IPS DF 4.7 (cell line): ENCODE results near the gene PBX1.

Experiments used
- DNase-seq: peaks from one replicate; pipeline ENCODE4 v3.0.0-alpha.2; 2013; ENCODE audit warnings: low spot score; ENCODE audit errors: extremely low read depth

The PBX1 gene

DNA sequence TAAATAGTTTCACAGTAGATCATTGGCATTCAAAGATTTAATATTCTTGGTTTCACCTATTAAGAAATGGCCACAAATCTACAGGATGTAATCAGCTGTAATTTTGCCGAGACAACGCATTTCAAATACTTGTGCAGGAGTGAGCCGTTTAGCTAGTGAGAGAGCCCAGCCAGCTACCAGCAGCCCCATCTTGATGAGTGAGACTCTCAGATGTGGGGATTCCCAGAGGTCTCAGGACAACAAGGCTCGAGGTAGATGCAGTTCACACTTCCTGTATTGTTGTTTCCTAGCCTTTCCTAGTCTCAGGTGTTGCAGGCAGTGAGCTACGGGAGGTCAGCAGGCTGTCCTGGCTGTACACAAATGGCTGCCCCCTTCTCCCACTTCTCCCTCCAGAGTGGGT, 108.6 kb downstream of the PBX1 start:
- DNase-seq: no peak

DNA sequence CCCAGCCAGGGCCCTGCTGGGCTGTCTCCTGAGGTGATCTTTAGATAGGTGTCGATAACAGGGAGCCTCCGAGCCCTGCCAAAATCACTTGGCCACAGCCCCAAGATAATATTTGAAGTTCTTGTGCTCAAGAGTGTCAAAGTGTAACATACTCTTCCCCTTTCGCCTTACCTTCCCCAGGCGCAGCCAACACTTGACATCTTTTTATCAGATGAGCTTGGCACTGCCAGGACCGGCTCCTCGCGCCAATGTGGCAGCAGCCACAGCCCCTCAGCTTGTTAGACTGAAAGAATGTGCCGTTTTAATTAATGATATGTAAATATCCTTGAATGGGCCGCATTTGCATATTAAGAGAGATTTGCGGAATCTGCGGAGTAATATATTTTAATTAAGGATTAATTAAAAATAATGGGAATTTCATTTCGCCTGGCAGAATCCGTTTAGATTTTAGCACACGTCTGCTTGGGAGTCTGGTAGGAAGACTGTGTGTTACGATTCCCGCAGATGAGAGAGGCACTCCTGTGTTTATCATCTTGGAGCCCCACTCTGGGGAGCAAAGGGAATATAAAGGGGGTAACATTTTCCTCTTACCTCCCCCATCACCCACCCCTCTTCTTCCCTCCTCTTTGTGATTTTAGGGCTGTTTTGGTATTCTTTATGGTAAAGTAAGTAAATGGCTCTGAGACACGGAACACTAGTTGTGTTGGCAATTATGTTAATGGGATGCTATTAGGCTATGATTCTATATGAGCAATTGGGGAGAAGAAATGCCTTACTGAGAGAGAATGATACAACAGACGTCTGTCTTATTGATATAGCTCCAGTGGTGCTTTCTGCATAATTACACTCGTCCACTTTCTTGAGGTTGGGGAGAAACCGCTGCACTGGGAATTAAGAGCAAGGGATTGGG, 109.8 kb downstream of the PBX1 start:
- no peak for DNase-seq

DNA sequence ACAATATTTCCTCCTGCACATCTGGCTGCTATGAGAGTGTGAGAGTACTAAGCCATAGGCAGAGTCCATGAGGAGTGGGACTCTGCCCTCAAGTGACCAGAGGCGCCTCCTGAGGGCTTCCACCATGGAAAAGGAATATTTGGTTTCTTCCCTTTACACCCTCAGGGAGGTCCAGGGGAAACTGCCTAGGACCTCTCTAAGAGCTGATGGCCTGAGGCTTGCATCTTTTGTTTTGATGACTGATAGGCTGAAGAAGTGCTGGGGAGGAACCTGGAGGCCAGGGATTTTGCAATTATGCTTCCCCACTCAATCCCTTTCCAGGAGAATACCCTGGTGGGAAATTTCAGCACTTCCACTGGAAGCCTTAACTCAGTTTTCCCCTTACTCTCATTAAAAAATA, 111.0 kb downstream of the PBX1 start:
- no peak for DNase-seq

DNA sequence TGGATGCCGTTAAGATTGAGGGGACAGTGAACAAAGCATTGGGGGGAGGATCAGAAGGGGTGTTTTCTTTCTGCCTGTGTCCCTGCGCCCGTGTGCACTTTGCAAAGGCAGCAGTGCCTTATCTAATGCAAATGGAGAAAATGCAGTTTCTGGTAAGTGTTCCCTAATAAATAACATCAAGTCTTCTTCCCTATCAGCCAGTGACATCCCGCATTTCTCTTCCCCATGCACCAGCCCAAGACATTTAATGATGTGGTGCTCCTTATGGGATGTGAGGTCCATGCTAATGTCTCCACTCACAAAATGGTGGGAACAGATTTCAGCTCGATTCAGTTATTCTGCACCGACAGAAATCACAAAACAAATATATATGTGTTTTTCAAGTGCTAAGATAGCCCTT, 111.8 kb downstream of the PBX1 start:
- DNase-seq: no peak

DNA sequence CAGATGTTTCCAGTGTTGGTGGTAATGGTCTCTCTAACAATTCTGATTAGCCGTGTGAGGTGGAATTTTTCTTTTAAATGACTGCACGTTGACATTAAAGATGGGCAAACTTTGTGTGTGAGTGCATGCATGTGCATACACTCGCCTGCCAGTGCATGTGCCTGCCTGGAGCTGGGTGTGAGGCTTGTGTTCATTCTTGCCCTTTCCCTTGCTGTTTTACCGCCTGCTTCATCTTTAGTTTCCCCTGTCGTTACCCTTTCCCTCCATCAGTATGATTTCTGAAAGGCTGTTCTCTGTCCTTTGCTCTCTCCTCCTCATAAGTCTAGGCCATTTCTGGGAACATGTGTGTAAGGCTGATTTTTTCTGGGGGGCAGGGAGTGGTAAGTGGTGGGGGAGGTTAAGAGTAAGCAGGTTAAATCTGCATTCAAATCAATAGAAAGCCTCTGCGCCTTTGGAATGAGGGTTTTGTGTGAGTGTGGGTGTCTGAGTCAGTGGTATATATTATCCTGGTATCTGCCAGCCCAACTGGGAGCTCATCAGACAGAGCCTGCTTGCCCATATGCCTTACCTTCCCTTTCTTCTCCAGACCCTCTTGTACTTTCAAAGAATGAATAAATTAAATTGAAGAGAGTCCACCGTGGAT, 112.5 kb downstream of the PBX1 start:
- DNase-seq: no peak

DNA sequence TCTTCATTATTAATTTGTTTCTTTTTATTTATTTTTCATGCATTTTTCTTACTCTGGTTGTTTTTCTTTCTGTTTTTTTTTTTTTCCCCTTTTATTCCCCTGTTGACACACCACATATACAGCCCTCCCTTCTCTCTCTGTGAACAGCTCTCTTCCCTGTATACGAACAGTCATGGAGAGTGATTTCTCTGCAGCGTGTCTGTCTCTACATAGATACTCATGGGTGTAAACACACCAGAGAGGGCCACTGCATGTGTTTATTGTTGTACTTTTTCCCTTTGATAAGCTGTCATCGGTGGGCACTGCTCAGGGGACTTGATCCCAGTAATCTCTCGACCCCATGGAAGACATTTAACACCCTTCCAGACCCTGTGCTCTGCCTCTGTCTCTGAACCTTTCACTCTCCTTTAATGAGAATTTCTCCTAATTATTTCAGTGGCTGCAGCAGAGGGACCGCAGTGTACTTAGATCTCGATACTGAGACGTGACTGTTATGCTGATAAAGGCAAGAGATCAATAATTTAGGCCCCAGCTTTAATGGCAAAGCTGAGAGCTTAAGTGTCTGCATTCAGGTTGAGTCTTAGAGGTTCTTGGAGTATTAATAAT, 113.1 kb downstream of the PBX1 start:
- no peak for DNase-seq

DNA sequence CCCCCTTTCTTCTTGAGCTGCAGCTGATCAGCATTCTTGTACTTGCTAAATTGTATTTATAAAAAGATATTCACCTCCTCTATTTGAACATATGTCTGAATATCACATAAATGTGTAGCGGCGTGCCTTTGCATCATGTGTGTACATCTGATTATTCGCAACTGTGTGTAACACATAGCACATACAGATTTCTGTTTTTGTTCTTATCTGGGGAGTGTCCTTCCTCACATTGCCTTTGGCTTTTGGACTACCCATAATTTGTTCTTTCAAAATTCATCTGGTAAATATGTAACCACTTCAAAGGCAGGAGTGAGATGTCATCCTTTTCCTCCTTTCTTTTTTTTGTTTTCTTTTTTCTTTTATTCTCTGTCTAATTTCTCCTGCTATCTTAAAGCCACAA, 113.6 kb downstream of the PBX1 start:
- DNase-seq: no peak

DNA sequence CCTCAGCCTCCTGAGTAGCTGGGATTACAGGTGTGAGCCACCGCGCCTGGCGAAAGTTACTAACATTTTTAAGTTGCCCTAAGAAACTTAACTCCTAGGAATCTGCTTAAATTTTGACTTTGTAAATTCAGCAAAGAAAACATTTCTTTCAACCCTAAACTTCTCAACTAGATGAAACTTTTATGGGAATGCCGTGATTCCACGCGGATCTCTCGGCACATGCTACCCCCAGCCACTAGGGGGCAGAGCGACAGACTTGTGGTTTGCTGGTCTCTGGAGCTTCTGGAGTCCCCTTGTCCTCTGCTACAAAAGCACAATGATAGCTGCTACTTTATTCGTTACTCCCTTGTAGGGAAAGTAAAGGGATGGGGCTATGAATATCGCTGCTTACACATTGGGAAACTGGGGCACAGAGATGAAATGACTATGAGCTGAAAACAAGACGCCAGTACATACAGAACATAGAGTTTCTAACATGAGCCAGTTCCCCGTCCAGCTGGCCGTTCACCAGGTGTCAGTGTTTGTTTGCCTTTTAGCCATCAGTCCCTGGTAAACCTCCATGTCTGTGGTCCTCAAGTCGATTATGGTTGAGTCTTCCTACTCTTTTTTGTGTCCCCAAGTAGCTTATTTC, 114.7 kb downstream of the PBX1 start:
- DNase-seq: peak; percentile 44

DNA sequence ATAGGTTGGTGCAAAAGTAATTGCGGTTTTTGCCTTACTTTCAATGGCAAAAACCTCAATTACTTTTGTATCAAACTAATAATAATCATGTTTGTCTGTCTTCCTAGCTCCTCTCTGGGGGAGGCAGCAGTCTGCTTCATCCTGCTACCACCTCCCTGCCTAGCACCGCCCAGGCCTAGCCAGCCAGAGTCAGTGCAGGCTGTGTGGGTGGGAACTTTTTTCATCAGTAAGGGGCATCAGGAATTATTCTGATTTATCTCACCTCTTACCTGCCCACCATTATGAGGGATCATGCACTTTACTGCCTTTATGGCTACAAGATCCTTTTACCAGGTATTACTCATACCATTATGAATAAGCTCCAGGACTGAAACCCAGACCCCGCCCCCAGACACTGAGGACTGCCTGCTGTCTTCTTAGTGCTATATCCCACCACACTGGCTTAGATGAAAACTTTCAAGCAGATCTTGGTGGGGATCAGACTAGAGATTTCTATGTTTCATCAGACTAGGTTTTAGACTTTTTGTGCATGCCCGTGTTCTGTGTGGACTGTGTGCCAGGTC, 116.4 kb downstream of the PBX1 start:
- no peak for DNase-seq

DNA sequence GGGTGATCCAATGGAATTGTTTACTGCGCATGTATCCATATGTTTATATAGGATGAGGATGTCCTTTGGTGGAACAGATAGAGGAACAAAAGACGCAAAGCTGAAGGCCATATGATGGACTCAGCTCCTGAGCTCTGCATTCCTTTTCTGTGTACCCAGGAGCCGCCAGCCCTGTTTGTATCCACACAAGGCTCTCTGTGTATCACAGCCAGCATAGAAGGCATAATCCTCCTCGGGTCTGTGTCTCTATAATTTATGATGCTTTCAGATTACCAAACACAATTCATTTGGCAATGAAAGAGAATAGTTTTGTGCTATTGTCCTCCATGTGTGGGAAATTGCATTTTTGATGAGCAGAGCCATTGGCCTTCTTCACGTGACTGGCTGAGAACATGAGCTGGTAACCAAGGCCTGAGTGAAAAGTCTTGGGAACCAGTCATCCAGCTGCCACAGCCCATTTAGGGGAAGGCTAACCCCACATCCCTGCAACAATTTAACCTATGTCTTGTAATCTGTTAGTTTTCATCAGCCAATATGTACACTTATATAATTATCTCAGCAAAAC, 119.2 kb downstream of the PBX1 start:
- no peak for DNase-seq

DNA sequence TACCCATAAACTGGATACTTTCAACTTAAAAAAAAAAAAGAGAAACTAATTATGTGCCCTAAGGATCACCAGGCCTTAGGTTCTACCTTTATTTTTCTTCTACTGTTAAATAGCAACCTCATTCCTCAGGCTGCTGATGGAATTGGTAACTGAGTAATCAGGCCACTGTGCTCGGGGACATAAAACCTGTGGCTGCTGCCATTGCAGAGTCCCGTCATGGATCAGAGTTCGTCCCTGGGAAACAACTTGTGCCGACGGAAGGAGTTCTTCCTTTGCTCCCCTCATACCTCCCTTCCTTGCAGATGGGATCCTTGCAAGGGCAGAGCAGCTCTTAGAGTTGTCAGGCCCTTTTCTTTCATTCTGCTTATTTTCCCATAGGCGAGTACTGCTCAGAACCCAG, 123.6 kb downstream of the PBX1 start:
- DNase-seq: no peak

DNA sequence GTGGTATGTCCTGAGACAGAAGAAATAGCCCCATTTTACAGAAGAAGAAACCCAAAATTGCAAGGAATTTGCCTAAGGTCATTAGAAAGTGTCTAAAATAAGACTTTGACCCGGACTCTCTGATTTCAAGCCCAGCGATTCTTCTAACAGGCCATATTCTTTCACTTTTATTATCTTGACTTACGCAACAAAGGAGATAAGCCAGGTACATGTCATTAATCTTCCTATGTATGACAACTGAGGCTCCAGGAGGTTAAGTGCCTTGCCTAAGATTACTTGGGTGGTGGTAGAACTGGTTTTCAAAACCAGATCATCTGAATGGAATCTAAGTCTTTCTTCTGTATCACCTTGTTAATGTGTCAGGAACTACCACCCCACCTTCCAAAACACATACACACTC, 124.3 kb downstream of the PBX1 start:
- DNase-seq: no peak

DNA sequence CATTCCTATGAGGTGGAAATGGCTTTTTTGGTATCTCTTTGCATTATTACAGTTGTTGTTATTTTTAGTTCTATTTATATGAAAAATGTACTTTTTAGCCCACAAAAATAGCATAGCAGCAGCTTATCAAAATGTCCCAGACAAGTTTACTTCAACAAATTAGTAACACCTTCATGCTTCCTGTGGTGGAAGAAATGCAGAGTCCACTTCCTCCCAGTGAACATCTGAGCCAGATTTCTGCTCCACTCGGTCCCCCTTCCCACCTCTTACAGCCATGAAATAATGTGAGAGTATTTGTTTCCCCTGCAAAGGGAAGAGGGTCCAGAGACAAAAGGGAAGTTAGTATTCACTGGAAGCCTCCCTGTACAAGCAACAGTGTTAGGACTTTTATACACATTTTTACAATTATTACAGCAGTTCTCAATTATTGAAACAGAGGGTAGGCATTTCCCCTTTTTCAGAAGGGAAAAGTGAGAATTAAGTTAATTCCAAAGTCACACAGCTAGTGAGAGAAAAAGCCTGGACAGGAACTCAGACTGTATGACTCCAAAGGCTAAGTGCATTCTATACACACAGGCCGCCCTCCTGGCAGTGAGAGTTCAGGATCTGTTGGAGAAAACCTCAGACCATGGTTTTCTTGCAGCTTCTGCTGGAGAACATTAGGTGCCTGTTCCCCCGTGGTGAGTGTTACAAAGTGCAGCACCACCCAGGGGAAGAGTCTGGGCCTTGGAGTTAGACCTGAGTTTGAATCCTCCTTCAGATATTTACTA, 126.5 kb downstream of the PBX1 start:
- DNase-seq: no peak

DNA sequence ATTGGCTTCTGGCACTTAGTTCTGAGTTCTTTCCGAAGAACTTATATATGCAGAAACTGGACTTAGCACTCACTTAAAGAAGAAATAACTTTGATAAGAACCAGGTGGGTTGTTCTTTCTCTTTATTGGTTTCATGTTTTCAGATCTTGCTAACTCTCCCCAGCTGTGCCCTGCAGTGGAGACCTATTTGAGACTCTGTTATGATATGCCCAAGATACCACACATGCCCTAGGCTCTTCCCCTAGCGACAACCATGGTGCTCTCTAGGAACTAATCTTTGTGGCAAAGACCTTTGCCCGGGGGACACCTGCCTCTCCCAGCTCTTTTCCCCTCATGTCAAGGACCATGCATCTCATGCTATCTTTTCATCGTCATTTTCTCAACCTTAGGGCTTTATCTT, 128.8 kb downstream of the PBX1 start:
- no peak for DNase-seq

DNA sequence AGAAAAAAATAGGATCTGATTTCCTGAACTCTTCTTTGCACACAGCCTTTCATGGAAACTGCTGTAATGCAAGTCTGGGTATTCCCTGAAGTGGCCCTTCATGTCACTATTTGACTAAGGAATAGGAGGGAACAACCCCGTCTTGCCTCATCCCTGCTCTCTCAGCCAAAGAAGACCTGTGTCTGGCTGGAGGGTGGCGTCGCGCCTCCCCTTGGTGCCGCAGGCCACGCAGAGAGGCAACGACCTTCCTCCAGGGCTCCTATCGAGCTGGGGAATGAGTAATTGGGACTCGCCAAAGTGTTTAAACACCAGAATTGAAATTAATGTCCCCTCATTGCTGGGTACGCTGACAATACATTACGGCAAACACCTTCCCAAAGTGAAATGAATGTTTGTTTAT, 129.8 kb downstream of the PBX1 start:
- no peak for DNase-seq

DNA sequence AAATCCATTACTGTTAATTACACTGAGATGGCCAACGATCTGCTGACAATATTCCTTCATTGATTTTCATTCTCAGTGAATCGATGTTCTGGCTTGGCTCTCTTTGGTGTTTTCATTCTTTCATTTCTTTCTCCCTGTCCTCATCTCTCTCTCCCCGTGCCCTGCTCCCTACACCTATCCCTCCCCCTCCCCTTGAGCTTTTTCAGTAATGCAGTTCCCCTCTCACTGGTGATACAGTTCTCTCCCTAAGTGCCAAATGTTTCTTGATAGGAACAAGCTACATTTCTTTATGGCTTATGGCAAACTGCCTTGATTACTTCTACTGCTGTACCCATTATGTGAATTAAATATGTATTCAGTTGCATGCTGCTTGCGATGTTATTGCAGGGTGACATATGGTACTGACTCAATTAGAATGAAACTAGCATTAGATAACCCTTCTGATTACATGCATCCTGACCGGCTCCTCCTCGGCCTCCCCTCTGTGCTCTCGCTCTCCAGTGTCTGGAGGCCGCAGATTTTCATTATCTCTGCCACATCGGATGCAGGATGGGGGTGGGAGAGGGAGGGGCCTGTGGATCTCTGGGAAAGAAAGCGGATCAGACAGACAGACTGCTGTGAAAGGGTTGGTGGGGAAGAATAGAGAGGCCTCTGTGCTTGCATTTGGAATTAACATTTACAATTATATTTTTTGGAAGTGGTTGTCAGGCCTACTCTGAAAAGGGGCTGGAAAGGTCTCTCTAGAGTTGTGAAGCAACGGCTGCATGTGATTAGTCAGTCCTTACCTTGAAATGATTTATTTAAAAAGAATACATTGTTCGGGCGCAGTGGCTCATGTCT, 130.9 kb downstream of the PBX1 start:
- DNase-seq: no peak

DNA sequence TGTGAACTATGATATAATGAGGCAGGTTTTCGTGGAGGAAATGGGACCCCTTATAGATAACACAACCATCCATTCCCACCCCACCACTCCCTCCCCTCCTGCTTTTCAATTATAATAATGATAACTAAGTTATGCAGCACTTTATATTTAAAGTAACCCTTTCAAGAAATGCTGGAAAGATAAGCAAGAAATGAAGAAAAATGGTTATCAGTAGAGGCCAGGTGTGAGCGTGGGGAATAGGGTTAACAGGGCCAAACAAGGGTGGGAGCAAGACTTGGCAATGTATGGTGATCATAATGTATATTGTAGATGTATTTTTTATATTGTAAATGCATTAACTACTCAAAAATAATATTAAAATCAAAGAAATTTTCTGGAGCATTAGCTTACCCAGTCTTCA, 133.4 kb downstream of the PBX1 start:
- DNase-seq: no peak

DNA sequence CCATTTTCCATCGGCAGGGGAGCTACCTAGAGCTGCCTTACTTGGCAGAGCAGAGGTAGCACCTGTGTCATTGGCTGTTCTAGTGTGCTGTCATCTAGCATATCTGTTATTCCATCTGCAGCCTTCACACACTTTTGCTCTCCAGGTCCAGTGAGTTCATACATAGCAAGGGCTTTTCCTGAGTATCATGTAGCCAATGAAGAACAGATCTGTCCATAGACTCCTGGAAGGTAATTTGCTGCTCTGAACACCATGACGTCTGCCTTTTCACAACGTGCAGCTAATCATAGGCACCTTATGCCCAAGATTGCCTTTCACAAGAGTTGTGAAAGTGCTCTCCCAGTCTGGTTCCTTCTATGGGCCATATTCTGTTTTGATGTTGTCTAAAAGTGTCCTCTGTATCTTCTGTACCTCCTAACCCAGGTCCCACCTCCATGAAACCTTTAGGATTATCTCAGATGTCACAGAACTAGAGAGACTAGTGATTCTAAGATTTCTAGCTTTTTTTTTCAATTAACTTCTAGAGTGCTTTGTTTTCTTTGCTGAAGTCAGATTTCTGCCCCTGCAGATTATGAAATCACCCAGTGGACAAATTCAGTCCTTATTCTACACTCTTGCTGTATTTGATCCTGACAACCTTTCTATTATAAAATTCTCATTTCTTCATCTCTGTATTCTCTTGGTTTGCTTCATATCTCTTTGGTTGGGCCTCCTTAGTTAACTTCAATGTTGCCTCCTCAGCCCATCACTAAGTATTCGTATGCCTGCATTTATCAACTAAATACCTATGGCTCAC, 134.8 kb downstream of the PBX1 start:
- no peak for DNase-seq

DNA sequence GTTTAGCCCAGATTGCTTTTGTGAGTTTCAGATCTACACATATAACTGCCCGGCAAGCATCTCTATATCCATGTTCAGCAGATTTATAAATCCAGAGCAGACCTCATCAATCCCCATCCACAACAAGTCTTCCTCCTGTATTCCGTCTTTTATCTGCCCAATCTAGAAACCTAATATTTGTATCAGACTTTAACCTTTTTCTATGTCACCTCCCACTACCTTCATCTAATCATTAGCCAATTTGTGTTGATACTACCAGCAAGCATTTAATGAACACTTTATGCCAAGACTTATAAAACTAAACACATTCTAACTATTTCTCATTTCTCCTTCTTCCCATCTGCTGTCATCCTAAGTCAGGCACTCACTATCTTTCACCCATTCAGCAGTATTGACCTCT, 135.5 kb downstream of the PBX1 start:
- no peak for DNase-seq
